SIG-M5 treated with dmso at 0.1 percent for 504 hours (cell line): ENCODE measurements around the gene ASXL1.
"Not testable (repeated sequence)": the region's sequence is repeated elsewhere in the genome, so short reads cannot be mapped to it uniquely, and the experiment has no call there.

Source experiments
- DNase-seq: peaks from one replicate; lab custom pipeline; 2025; ENCODE audit not compliant: unreplicated experiment; lab: John Stamatoyannopoulos, UW

Gene ASXL1

GRCh38 chr20:32400476-32400875, 42.3 kb downstream of the ASXL1 start:
- no peak for DNase-seq

GRCh38 chr20:32404017-32404416, 45.9 kb downstream of the ASXL1 start:
- DNase-seq, result no peak

- no peak for DNase-seq
These were observed 48.6 kb downstream of the ASXL1 start for GRCh38 chr20:32406701-32407100.

- DNase-seq, result not testable (repeated sequence)
These were observed 49.1 kb downstream of the ASXL1 start for GRCh38 chr20:32407131-32407750.

GRCh38 chr20:32411955-32412706, 54.0 kb downstream of the ASXL1 start:
- DNase-seq, result peak; percentile 45

GRCh38 chr20:32415494-32415893, 57.4 kb downstream of the ASXL1 start:
- DNase-seq, result no peak

GRCh38 chr20:32416206-32416605, 58.1 kb downstream of the ASXL1 start:
- DNase-seq, result no peak

- no peak for DNase-seq
These were observed 60.2 kb downstream of the ASXL1 start for GRCh38 chr20:32418376-32418775.

- DNase-seq, result no peak
These were observed 63.2 kb downstream of the ASXL1 start for GRCh38 chr20:32421290-32421689.

GRCh38 chr20:32427996-32428395, 69.9 kb downstream of the ASXL1 start:
- DNase-seq, result no peak

GRCh38 chr20:32429343-32429742, 71.2 kb downstream of the ASXL1 start:
- no peak for DNase-seq

- no peak for DNase-seq
These were observed 71.7 kb downstream of the ASXL1 start for GRCh38 chr20:32429745-32430360.

- no peak for DNase-seq
These were observed 73.3 kb downstream of the ASXL1 start for GRCh38 chr20:32431457-32431856.

GRCh38 chr20:32432277-32432676, 74.1 kb downstream of the ASXL1 start:
- DNase-seq, result no peak

- DNase-seq, result no peak
These were observed 75.3 kb downstream of the ASXL1 start for GRCh38 chr20:32433311-32434021.

GRCh38 chr20:32434434-32434833, 76.3 kb downstream of the ASXL1 start:
- DNase-seq, result no peak

GRCh38 chr20:32435449-32436107, 77.4 kb downstream of the ASXL1 start:
- DNase-seq, result no peak

- DNase-seq, result no peak
These were observed 78.2 kb downstream of the ASXL1 start for GRCh38 chr20:32436142-32436861.

- no peak for DNase-seq
These were observed 78.8 kb downstream of the ASXL1 start for GRCh38 chr20:32436968-32437367.

GRCh38 chr20:32437391-32438074, 79.4 kb downstream of the ASXL1 start:
- DNase-seq, result no peak
